T47D (cell line): ENCODE data around the gene ZNF534.

Source experiments
- DNase-seq, 2 experiments: peaks; one replicate each; pipeline versions ENCODE4 v3.0.0 to v3.0.0-alpha.2; 2011 to 2012; ENCODE audit warnings: low read depth in 1 of 2, low spot score in 1 of 2
- JUND ChIP-seq: IDR thresholded peaks from 2 replicates; pipeline ENCODE4 v1.6.1; 2012; ENCODE audit warnings: low read depth
- in situ Hi-C: cut with HindIII; loops from 2 replicates; pipeline ENCODE4 v1.10.0; 2016; ENCODE audit warnings: low sequenced_read_pairs, low pct_unique_long_range_greater_than_20kb

The ZNF534 gene

GRCh38 chr19:52428937-52429336 is at the start of gene ZNF534:
Gene ZNF534 (plus strand): TSS chr19:52429148. CDS start chr19:52431475, 2,327 bp downstream.
- TF ChIP-seq JUND: no peak
- no peak for DNase-seq
- in situ Hi-C loops: no loop called here

GRCh38 chr19:52391135-52391534 is 37.8 kb upstream of the ZNF534 start:
- DNase-seq: no peak
- in situ Hi-C loops: no loop called here
- TF ChIP-seq JUND: no peak

- TF ChIP-seq JUND: no peak
- peak; percentile 76 to 94 for DNase-seq
- in situ Hi-C loops: no loop called here
Measured at GRCh38 chr19:52397310-52398080, 31.5 kb upstream of the ZNF534 start, which contains the start of gene ZNF528. Gene ZNF528 (plus strand): TSS chr19:52397849. CDS start chr19:52402014, 4,165 bp downstream.

GRCh38 chr19:52398081-52398441 is 30.9 kb upstream of the ZNF534 start:
- no peak for TF ChIP-seq JUND
- in situ Hi-C loops: no loop called here
- peak in 1 of 2 experiments; percentile 36 for DNase-seq

GRCh38 chr19:52410276-52410675 is 18.7 kb upstream of the ZNF534 start:
- in situ Hi-C loops: no loop called here
- peak in 1 of 2 experiments; percentile 54 for DNase-seq
- no peak for TF ChIP-seq JUND

GRCh38 chr19:52415711-52416110 is 13.2 kb upstream of the ZNF534 start:
- TF ChIP-seq JUND: no peak
- no peak for DNase-seq
- in situ Hi-C loops: no loop called here

GRCh38 chr19:52442179-52442578 is 13.2 kb downstream of the ZNF534 start:
- no peak for TF ChIP-seq JUND
- DNase-seq: no peak
- in situ Hi-C loops: no loop called here

- DNase-seq: no peak
- no peak for TF ChIP-seq JUND
- in situ Hi-C loops: no loop called here
Measured at GRCh38 chr19:52444506-52444905, 15.6 kb downstream of the ZNF534 start.

GRCh38 chr19:52451241-52451640 is 22.3 kb downstream of the ZNF534 start:
- TF ChIP-seq JUND: no peak
- no peak for DNase-seq
- in situ Hi-C loops: no loop called here

- TF ChIP-seq JUND: no peak
- no peak for DNase-seq
- in situ Hi-C loops: no loop called here
Measured at GRCh38 chr19:52453324-52454094, 24.6 kb downstream of the ZNF534 start, which contains the start of gene ZNF578. Gene ZNF578 (plus strand): TSS chr19:52453553. CDS start chr19:52501846, 48,293 bp downstream.

- peak; percentile 23 to 80 for DNase-seq
- no peak for TF ChIP-seq JUND
- in situ Hi-C loops: no loop called here
Measured at GRCh38 chr19:52464798-52465470, 36.0 kb downstream of the ZNF534 start.

- in situ Hi-C loops: no loop called here
- DNase-seq: no peak
- no peak for TF ChIP-seq JUND
Measured at GRCh38 chr19:52473655-52474350, 44.9 kb downstream of the ZNF534 start.
